Cortex of kidney (tissue), 1 donor: ENCODE data around the gene RTN4R.
"Not testable (repeated sequence)": the region's sequence is repeated elsewhere in the genome, so short reads cannot be mapped to it uniquely, and the experiment has no call there.

Source experiments
- DNase-seq: peaks from one replicate; lab custom pipeline; 2025; lab: John Stamatoyannopoulos, UW

Gene RTN4R

GRCh38 chr22:20271114-20271994 lies 3.2 kb upstream of the RTN4R start:
- no peak for DNase-seq

- not testable (repeated sequence) for DNase-seq
Measured at GRCh38 chr22:20270190-20271113, 2.3 kb upstream of the RTN4R start.

DNA sequence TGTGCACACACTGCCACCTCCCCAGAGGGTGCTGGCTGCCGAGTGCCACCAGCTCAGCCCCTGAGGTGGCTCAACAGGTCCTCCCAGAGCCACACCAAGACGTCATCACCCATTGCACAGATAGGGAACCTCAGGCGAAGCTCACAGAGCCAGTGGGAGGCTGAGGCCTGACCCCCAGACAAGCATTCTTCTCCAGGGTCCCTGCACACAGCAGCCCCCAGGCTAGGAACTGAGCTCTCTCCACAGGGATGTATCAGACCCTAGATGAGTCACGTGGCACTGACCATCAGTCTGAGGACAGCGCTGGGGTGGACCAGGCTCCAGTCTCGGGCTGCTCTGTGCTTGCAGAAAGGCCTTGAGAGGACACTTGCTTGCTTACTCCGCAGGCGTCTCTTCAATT lies 1.6 kb upstream of the RTN4R start:
- DNase-seq = not testable (repeated sequence)

DNA sequence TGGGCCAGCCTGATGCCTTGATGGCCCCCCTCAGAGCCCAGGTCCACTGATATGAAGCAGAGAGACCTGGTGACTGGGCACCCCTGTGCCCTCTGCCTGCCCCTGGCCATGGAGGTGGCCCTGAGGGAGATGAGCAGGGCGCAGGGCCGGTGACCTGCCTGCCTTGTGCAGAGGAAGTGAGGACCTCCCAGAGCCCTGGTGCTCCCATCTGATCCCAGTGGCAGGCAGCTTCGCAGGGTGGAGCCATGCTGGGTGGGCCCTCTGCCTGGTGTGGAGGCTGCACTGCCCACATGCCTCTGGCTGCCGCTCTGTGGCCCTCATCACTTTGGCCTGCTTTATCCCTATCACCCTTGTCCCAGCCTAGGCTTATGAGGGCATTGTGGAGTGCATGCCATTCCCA lies 1.1 kb upstream of the RTN4R start:
- DNase-seq = not testable (repeated sequence)

DNA sequence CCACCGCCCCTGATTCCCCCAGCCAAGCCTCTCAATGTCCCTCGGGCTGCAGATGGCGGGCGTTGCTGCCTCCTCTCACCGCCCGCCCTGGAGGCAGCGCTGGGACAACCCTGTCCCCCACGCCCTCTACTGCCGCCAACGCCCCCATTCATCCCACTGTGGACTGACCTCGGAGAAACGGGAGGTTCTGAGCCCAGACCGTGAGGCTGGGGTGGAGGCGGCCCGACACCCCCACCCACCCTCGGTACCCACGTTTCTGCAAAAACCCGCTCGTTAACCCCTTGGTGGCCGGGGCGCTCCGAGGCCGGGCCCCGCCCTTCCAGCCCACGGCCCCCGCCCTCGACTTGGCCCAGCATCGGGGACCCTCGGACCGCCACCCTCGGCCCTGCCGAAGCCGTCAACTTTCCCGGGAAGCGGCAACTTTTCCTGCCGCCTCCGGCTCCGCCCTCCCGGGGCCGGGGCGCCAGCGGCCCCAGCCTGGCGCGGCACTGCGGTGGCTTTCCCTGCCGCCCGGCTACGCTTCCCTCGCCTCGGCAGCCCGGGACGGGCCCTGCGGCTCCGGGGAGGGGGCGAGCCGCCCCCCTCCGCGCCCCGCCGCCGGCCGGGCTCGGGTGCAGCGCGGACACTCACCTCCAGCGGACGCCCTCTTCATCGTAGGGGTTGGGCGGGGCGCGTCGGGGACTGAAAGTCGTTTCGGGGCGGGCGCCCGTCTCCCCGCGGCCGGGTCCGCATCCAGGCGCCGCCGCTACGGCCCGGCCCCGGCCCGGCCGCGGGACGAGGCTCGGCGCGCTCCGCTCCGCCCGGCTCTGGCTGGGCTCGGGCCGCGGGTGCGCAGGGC lies 458 bp downstream of the RTN4R start:
- DNase-seq = no peak

- DNase-seq = not testable (repeated sequence)
Measured at GRCh38 chr22:20266667-20267440, 1.3 kb downstream of the RTN4R start.

GRCh38 chr22:20265772-20266666 lies 2.1 kb downstream of the RTN4R start:
- DNase-seq = not testable (repeated sequence)

GRCh38 chr22:20264614-20265452 lies 3.3 kb downstream of the RTN4R start:
- no peak for DNase-seq

- not testable (repeated sequence) for DNase-seq
Measured at GRCh38 chr22:20263404-20264281, 4.5 kb downstream of the RTN4R start.

- no peak for DNase-seq
Measured at GRCh38 chr22:20262582-20263147, 5.5 kb downstream of the RTN4R start.

GRCh38 chr22:20261848-20262581 lies 6.1 kb downstream of the RTN4R start:
- DNase-seq = no peak

- no peak for DNase-seq
Measured at GRCh38 chr22:20260071-20260765, 7.9 kb downstream of the RTN4R start.

- DNase-seq = no peak
Measured at GRCh38 chr22:20259327-20259688, 8.8 kb downstream of the RTN4R start.

- DNase-seq = no peak
Measured at GRCh38 chr22:20258584-20259326, 9.4 kb downstream of the RTN4R start.

DNA sequence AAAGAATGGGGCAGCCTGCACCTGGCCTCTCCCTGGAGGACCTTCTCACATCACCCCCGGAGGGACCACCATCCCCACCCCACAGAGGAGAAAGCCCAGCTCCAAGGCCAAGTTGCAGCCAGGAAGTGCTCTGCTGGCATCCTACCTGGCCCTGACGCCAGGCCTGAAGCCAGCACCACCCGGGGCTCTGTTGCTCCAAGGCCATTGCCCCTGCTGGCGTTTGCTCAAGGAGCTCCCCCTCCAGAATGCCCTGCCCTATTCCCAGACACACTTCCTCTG lies 10.2 kb downstream of the RTN4R start:
- DNase-seq = no peak
